Measurements from ENCODE around the gene CRHR2. TPM values are rescaled to one million over a fixed set of nuclear protein-coding genes. Genes with fewer than 3 reads are reported as not detected.
A peak's percentile ranks its signal among the peaks of the same experiment; 100 is the strongest.

The CRHR2 gene
- not detected for total RNA-seq

DNA sequence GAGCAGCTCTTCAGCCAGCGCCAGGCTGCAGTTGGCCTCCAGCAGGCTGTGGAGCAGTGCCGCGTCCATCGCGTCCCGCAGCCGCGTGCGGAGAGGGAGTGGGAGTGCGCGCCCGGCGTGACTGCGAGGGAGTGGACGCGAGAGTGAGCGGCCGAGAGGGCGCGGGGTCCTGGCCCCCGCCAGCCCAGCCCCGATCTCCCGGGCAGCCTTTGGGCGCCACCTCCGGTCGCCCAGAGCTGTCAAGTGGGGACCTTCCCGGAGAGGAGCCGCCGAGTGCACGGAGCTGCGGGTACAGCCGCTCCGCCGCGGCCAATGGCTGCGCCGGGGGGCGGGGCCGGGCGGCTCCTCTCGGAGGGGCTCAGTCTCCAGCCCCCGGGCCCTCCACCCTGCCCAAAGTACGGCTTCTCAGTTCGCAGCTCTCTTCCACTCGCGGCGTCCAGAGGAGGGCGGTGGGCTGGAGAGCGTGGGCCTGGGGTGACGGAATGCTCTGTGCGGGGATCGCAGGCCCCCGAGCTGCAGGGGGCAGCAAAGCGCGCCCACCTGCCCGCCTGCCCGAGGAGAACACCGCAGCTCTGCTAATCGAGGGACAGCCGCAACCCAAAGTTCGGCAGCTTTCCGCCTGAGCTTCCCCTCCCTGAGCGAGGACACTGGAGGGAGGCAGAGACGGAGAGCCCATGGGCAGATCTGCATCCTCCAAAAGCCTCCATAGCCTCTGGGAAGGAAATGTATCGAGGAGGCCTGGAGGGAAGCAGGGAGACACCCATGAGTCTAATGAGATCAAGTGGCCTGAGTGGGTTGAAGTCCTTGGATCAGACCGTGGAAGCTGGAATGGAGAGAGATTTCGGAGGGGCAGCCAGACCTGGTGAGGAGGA lies at the start of gene CRHR2:
Gene CRHR2 (minus strand): TSS at position 245 of the 872 bp plus-strand sequence. CDS start 176 bp downstream, at position 69.
- ATAC-seq (peak; percentile 64), DNase-seq (no peak)
- H3K27me3 Mint-ChIP-seq, result peaks cover 67% of the 10 kb centered on the region
- no peaks in the 10 kb centered on the region for H3K36me3 Mint-ChIP-seq
- peak within 1 kb of the TSS; percentile 30 for H3K4me3 Mint-ChIP-seq
- CTCF ChIA-PET, result interaction anchor here (0.5 to 2.6 kb wide), 11 partner anchors 9 to 131 kb away, joined by 3 to 24 read pairs (median 3); no protein-coding TSS in a partner anchor
- no peaks in the 10 kb centered on the region for H3K9me3 Mint-ChIP-seq (ENCODE audit: low read depth)
- peaks cover 8% of the 10 kb centered on the region for H3K4me1 Mint-ChIP-seq
- H3K27ac Mint-ChIP-seq, result no peak within 1 kb of the TSS

DNA sequence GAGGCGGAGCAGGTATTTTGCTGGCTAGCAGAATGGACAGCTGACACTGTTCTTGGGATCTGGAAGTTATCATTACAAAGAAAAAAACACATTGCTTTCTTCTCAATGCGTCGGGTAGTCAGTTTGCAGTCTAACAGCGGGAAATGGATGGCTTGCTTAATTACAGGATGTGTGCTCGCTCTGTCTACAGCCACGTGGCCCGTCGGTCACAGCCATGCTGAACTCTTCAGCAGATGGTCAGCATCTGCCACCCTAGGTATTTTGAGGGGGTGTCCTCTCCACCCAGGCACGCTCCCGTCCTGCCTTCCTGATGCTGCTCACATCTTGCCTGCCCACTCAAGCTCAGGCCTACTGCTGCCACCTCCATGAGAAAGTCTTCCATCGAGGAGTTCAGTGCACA lies 49.3 kb upstream of the CRHR2 start:
- CTCF ChIA-PET, result interaction anchor here (10.2 kb wide), 1 partner anchor 8 kb away, joined by 130 read pairs; no protein-coding TSS in a partner anchor
- no peak overlapping the region for H3K4me3 Mint-ChIP-seq

DNA sequence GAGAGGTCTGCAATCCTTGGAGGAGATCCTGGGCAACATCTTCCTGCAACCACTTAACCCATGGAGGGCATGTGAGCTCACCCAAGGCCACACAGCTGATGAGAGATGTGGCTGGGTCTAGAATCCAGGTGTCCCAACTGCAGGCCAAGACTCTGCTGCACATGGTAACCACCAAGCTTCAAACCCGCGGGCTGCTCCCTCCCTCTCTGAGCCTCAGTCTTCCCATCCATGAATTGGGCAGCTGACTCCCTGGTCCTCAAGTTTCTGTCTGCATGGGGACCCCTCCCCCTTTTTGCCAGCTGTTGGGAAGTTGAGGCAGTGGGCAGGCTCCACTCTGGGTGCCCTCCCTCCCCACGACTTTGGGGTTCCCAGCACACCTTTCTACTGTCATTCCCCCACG lies 48.7 kb upstream of the CRHR2 start:
- ATAC-seq (no peak), DNase-seq (no peak)
- H3K36me3 Mint-ChIP-seq, result no peaks in the 10 kb centered on the region
- H3K27me3 Mint-ChIP-seq, result no peaks in the 10 kb centered on the region
- no peak overlapping the region for H3K4me3 Mint-ChIP-seq
- CTCF ChIA-PET, result interaction anchor here (10.2 kb wide), 1 partner anchor 9 kb away, joined by 130 read pairs; no protein-coding TSS in a partner anchor
- H3K27ac Mint-ChIP-seq, result no peak overlapping the region
- peaks cover 33% of the 10 kb centered on the region for H3K4me1 Mint-ChIP-seq
- no peaks in the 10 kb centered on the region for H3K9me3 Mint-ChIP-seq (ENCODE audit: low read depth)

More for the DNA sequence above, 49.3 kb upstream of the CRHR2 start:
- Mint-ChIP-seq H3K9me3 (ENCODE audit: low read depth) (no peaks in the 10 kb centered on the region), H3K4me1 (peaks cover 28% of the 10 kb centered on the region), H3K36me3 (no peaks in the 10 kb centered on the region), H3K27ac (no peak overlapping the region), H3K27me3 (no peaks in the 10 kb centered on the region)
- DNase-seq (no peak), ATAC-seq (no peak)

DNA sequence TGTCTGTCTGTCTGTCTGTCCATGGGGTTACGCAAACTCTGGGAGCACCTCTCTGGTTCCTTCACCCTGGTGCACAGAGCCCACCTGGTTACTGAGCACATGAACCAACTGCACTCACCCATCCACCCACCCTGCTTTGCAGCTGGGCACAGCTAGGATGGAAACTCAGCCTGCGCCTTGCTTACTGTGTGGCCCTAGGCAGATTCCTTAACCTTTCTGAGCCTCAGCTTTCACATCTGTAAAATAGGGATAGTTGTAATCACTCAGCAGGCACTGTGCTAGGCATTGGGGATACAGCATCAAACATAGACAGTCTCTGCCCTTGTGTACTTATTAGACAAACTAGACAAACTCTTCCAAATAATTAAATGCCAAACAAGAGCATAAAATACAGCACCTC lies 47.8 kb upstream of the CRHR2 start:
- Mint-ChIP-seq H3K4me1 (peaks cover 41% of the 10 kb centered on the region), H3K27me3 (no peaks in the 10 kb centered on the region), H3K4me3 (no peak overlapping the region), H3K36me3 (no peaks in the 10 kb centered on the region), H3K9me3 (ENCODE audit: low read depth) (no peaks in the 10 kb centered on the region), H3K27ac (no peak overlapping the region)
- CTCF ChIA-PET, result interaction anchor here (1.1 to 10.2 kb wide), 2 partner anchors 10 to 166 kb away, joined by 3 to 130 read pairs; no protein-coding TSS in a partner anchor
- ATAC-seq (no peak), DNase-seq (no peak)

DNA sequence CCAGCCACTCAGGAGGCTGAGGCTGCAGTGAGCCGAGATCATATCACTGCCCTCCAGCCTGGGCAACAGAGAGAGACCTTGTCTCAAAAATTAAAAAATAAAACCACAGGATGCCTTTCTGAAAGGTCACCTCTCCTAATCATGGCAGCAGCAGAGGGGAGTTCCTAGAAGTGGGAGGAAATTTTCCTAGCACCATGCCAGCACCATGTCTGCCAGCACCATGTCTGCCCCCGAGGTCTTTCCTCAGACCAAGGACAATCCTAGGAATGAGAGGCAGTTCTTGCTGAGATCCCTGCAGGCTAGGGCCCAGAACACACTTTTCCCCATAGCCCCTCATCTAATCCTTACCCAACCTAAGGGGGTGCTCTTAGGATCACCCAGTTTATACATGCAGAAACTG lies 47.4 kb upstream of the CRHR2 start:
- CTCF ChIA-PET, result interaction anchor here (1.1 to 10.2 kb wide), 2 partner anchors 10 to 166 kb away, joined by 3 to 130 read pairs; no protein-coding TSS in a partner anchor
- ATAC-seq, result no peak
- no peak for DNase-seq
- Mint-ChIP-seq H3K36me3 (no peaks in the 10 kb centered on the region), H3K27ac (no peak overlapping the region), H3K4me1 (peaks cover 41% of the 10 kb centered on the region), H3K27me3 (no peaks in the 10 kb centered on the region), H3K4me3 (no peak overlapping the region), H3K9me3 (ENCODE audit: low read depth) (no peaks in the 10 kb centered on the region)

DNA sequence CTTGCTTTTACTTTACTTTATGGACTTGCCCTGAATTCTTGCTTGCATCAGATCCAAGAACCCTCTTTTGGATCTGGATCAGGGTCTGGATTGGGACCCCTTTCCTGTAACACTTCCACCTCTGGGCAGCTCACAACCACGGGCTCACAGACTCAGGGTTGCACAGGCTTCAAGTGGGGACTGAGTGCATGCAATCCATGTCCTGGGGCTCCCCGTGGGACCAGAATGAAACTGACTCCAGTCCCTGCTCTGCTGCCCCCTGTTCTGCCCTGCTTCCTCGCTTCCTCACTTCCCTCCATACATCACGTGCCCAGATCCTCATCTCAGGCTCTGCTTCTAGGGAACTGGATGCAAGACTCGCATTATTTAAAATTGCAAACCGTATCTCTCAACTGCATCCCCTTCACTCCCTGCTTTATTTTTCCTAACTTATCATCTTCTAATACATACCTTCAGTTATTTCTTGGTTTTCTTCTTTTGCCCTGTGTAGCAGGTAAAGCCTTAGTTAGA lies 46.4 kb upstream of the CRHR2 start:
- CTCF ChIA-PET, result interaction anchor here (10.2 kb wide), 1 partner anchor 11 kb away, joined by 130 read pairs; no protein-coding TSS in a partner anchor
- DNase-seq (no peak), ATAC-seq (no peak)
- Mint-ChIP-seq H3K36me3 (no peaks in the 10 kb centered on the region), H3K9me3 (ENCODE audit: low read depth) (no peaks in the 10 kb centered on the region), H3K4me3 (no peak overlapping the region), H3K27ac (peak overlapping the region; percentile 91), H3K27me3 (no peaks in the 10 kb centered on the region), H3K4me1 (peaks cover 41% of the 10 kb centered on the region)

DNA sequence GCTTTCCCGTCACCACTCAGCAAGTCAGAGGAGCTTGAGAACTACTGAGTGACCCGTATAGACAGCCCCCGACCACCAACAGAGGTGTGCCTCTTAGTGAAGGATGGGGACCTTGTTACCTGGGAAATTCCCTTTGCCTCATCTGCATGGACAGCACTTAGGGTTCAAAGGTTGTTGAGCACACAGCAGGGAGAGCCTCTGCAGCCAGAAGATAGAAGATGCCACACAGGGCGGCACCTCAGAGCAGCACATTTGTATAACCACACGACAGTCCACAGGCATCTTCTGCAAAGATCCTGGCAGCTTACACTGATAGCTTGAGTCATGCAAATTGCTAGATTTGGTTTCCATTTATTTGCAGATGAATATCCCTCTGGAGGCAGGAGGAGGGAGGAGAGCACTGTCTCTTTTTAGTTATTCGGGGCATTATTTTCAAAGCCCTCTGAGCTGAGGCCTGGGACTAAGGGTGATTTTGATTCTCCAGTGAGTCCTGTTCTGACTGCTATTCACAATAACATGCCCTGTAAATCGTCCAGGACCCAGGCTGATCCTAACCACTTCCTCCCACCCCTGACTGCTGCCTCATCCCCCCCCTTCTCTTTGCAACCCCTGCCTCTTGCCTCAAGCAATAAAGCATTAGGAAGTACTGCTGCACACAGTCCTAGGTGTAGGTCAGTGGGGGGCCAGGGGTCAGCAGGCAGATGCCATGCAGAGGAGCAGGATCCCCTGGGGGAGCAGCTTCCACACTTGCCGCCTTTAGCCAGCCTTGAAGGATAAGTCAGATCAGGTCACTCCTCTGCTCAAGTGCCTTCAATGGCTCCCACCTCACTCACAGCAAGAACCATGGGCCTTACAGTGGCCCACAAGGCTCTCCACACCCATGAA lies 45.0 kb upstream of the CRHR2 start:
- Mint-ChIP-seq H3K27me3 (no peaks in the 10 kb centered on the region), H3K9me3 (ENCODE audit: low read depth) (no peaks in the 10 kb centered on the region)

DNA sequence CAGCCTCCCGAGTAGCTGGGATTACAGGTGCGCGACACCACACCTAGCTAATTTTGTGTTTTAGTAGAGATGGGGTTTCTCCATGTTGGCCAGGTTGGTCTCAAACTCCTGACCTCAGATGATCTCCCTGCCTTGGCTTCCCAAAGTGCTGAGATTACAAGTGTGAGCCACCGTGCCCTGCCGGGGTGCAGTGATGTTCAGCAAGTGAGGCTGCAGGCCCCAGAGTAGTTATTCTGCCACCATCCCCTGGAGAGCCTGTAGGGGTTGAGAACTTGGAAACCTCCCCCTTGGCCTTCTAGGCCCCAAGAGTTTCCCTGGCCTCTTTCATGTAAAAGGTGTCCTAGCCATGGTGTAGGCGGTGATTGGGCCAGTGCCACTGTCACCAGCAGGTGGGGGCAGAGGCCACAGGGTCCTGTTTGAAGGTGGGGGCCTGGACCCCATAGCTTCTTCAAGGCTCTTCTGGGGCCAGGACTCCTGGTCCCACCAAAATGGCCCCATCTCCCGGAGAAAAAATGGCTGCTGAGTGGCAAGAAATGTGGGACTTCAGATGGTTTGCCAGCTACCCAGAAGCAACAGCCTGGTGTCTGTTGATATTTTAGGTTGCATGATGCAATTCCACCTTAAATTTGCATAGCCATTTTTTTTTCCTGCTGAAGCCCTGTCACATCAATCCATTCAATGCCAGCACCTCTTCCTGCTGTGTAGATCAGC lies 44.2 kb upstream of the CRHR2 start:
- ATAC-seq, result peak; percentile 17
- Mint-ChIP-seq H3K27me3 (no peaks in the 10 kb centered on the region), H3K4me1 (peaks cover 44% of the 10 kb centered on the region), H3K4me3 (peak overlapping the region; percentile 80), H3K27ac (peak overlapping the region; percentile 91), H3K9me3 (ENCODE audit: low read depth) (no peaks in the 10 kb centered on the region), H3K36me3 (no peaks in the 10 kb centered on the region)
- CTCF ChIA-PET, result interaction anchor here (1.2 to 10.2 kb wide), 8 partner anchors 13 to 132 kb away, joined by 3 to 130 read pairs (median 4); partner anchors contain the start of genes CRHR2 and GARS1
- peak; percentile 58 for DNase-seq

More for the DNA sequence above, 45.0 kb upstream of the CRHR2 start:
- Mint-ChIP-seq H3K36me3 (no peaks in the 10 kb centered on the region), H3K4me1 (peaks cover 46% of the 10 kb centered on the region), H3K27ac (peak overlapping the region; percentile 91), H3K4me3 (peak overlapping the region; percentile 80)
- DNase-seq, result peak; percentile 88
- peak; percentile 93 for ATAC-seq
- CTCF ChIA-PET, result interaction anchor here (1.2 to 10.2 kb wide), 6 partner anchors 13 to 133 kb away, joined by 3 to 130 read pairs (median 4); partner anchors contain the start of gene GARS1

DNA sequence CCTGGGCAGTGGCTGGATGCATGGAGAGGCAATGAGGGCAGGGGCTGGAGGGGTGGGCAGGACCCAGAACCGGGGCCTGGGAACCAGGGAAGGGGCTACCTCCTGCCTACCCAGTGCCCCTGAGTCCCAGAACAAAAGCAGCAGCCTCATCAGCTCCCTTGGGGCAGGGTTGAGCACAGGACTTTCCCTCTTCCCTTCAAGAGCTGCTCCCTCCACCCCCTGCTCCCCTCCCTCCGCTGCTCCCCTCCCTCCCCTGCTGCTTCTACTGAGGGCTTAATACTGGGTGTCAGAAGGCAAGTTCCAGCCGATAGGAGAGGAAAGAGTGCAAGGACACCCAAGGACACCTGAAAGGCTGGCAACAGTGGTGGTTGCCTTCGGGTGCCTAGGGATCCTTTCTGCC lies 41.5 kb upstream of the CRHR2 start:
- CTCF ChIA-PET, result interaction anchor here (10.2 kb wide), 1 partner anchor 16 kb away, joined by 130 read pairs; no protein-coding TSS in a partner anchor
- H3K4me3 Mint-ChIP-seq, result no peak overlapping the region
- ATAC-seq (no peak), DNase-seq (no peak)
- peaks cover 40% of the 10 kb centered on the region for H3K4me1 Mint-ChIP-seq
- no peaks in the 10 kb centered on the region for H3K27me3 Mint-ChIP-seq
- H3K9me3 Mint-ChIP-seq (ENCODE audit: low read depth), result peaks cover 6% of the 10 kb centered on the region
- H3K27ac Mint-ChIP-seq, result no peak overlapping the region
- H3K36me3 Mint-ChIP-seq, result peaks cover 6% of the 10 kb centered on the region

DNA sequence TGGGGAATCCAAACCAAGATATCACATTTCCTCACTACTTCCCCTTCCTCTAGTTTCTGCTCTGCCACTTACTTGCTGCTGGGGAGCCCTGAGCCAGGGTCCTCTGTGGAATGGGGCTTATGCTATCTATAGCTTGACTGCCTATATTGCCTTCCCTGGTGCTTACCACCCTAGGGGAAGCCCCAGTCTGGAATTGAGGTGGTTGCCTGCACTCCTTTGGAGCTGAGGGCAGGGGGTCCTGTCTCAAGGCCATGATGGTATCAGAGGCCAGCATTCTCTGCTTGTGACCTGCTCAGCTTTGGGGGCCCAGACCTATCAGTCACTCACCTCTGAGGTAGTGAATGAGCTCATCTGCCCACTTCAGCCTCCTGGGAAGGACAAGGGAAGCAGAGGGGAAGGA lies 40.4 kb upstream of the CRHR2 start:
- H3K36me3 Mint-ChIP-seq, result peaks cover 15% of the 10 kb centered on the region
- H3K4me3 Mint-ChIP-seq, result no peak overlapping the region
- no peaks in the 10 kb centered on the region for H3K27me3 Mint-ChIP-seq
- CTCF ChIA-PET, result interaction anchor here (1.1 to 10.2 kb wide), 2 partner anchors 17 to 20 kb away, joined by 3 to 130 read pairs; no protein-coding TSS in a partner anchor
- peaks cover 28% of the 10 kb centered on the region for H3K4me1 Mint-ChIP-seq
- no peak for ATAC-seq
- no peak for DNase-seq
- no peak overlapping the region for H3K27ac Mint-ChIP-seq
- H3K9me3 Mint-ChIP-seq (ENCODE audit: low read depth), result peaks cover 16% of the 10 kb centered on the region

DNA sequence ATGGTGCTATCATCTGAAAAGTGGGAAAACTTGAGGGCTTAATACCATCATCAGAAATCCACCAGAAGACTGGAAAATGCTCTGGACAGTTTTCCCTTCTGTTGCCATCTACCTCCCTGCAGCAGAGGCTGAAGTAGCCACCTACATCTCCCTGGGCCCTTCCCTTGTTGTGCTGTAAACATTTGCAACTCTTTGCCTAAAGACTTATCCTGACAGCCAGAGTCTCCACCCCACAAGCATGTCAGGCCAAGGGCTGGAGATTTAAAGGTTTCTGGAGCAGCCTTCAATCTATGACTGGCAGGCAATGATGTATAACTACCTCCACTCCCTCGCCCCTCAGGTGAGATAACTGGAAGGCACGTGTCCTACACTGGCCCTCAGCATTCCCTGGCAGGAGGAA lies 39.9 kb upstream of the CRHR2 start:
- ATAC-seq (no peak), DNase-seq (no peak)
- peaks cover 25% of the 10 kb centered on the region for H3K4me1 Mint-ChIP-seq
- peaks cover 17% of the 10 kb centered on the region for H3K36me3 Mint-ChIP-seq
- H3K27ac Mint-ChIP-seq, result no peak overlapping the region
- H3K9me3 Mint-ChIP-seq (ENCODE audit: low read depth), result peaks cover 19% of the 10 kb centered on the region
- H3K27me3 Mint-ChIP-seq, result no peaks in the 10 kb centered on the region
- CTCF ChIA-PET, result interaction anchor here (1.1 to 10.2 kb wide), 2 partner anchors 18 to 19 kb away, joined by 3 to 130 read pairs; no protein-coding TSS in a partner anchor
- H3K4me3 Mint-ChIP-seq, result no peak overlapping the region

DNA sequence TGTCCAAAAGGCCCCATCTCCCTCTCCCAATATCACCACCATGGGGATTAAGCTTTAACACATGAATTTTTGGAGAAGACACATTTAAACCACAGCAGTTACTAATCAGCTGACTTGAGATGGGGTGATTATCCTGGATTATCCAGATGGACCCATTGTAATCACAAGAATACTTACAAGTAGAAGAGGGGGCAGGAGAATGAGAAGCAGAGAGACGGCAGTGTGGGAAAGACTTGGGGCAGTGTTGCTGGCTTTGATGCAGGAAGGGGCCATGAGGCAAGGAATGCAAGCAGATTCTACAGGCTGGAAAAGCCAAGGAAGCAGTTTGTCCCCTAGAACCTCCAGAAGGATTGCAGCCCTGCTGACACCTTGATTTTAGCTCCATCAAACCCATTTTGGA lies 39.0 kb upstream of the CRHR2 start:
- peaks cover 22% of the 10 kb centered on the region for H3K36me3 Mint-ChIP-seq
- ATAC-seq, result no peak
- CTCF ChIA-PET, result interaction anchor here (0.6 kb wide), 1 partner anchor 327 kb away, joined by 3 read pairs; no protein-coding TSS in a partner anchor
- H3K9me3 Mint-ChIP-seq (ENCODE audit: low read depth), result peaks cover 22% of the 10 kb centered on the region
- DNase-seq, result no peak
- H3K27ac Mint-ChIP-seq, result no peak overlapping the region
- H3K4me1 Mint-ChIP-seq, result peaks cover 15% of the 10 kb centered on the region
- no peaks in the 10 kb centered on the region for H3K27me3 Mint-ChIP-seq
- H3K4me3 Mint-ChIP-seq, result no peak overlapping the region

All from activated CD8-positive, alpha-beta memory T cell treated with anti-CD3 and anti-CD28 coated beads, Interleukin-2, amount 10 ng/mL, durations not matched to agents 7 days and 5 days (primary cell).